LoVo (cell line): ENCODE measurements around the gene ZDHHC20.

Experiments used
- DNase-seq: peaks from one replicate; pipeline ENCODE4 v3.0.0-alpha.2; 2016; ENCODE audit warnings: low spot score

Gene ZDHHC20, protein sequence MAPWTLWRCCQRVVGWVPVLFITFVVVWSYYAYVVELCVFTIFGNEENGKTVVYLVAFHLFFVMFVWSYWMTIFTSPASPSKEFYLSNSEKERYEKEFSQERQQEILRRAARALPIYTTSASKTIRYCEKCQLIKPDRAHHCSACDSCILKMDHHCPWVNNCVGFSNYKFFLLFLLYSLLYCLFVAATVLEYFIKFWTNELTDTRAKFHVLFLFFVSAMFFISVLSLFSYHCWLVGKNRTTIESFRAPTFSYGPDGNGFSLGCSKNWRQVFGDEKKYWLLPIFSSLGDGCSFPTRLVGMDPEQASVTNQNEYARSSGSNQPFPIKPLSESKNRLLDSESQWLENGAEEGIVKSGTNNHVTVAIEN

DNA sequence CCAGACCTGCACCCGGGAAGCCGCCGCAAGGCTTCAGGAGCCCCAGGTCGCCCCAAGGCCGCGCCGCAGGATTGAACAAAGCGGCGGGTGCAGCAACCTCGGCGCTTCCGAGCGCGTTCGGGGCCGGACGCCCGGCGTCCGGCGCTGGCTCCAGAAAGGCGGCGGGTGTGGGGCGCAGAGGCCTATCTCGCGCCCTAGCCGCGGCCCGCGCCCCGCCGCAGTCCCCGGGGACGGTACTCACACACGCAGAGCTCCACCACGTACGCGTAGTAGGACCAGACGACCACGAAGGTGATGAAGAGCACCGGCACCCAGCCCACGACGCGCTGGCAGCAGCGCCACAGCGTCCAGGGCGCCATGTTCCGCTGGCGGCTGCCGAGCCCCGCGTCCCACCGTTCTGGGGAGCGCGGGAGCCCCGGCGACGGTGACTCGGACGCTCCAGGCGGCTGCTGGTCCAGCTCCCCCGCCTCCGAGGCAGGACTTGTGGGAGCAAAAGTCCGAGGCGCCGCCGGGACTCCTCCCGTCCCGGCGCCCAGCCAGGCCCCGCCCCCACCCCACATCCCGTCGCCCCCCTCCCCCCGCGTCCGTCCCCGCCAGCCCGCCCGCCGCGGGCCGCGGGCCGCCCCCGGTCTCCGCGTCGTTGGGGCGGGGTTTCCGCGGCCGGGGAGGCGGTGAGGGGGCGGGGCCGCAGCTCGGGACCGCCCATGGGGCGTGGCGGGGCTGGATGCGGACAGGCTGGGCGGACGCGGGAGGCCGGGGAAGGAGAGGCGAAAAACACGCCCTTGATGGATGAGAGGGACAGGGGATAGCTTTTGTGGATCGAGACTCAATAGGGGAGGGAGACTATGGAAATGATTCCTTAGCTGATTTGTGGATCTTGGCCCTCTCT is at the start of gene ZDHHC20:
Gene ZDHHC20 (minus strand): TSS at position 491 of the 889 bp plus-strand sequence. CDS start 132 bp downstream, at position 359.
- peak; percentile 87 for DNase-seq

DNA sequence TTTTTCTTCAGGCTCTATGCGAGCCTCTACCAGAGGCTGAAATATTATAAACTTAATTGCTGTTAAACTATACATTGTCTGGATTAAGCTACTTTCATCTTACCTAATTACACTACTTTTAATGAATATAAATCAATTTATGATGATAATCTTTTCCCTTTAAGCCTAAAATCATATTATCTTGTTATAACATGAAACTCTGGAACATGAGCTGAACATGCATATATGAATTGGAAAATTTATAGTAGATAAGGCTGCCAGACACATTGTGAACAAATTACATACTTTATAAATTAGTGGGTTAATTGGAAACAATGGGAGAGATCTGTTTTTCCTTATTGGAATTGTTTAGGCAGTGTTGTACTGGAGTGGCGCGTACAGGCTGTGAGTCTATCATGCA is 45.3 kb upstream of the ZDHHC20 start:
- no peak for DNase-seq

DNA sequence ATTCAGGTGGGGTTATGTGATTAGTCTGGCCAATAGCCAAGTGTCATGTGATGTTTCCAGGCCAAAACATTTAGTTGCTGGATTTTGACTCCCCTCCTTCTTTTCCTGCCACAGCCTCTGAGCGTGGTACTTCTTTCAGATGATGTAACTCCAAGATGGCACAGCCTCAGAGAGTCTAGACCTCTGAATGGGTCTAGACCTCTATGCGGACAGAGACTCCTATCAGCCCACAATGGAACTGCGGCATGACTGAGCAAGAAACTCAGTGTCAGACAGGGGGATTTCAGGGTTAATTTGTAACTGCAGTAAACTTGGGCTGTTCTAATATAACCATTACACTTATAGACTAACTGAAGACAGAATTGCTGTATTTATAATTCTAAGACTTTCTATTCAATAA is 42.6 kb upstream of the ZDHHC20 start:
- DNase-seq = no peak

DNA sequence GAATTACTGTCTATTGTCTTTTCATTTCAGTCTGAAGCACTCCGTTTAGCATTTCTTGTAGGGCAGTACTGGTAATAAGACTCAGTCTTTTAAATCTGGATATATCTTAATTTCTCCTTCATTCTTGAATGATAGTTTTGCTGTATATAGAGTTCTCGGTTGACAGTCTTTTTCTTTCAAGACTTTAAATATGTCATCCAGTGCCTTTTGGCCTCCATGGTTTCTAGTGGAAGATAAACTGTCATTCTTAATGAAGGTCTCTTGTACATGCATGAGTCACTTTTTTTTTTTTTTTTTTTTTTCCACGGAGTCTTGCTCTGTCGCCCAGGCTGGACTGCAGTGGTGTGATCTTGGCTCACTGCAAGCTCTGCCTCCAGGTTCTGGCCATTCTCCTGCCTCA is 27.2 kb upstream of the ZDHHC20 start:
- no peak for DNase-seq

DNA sequence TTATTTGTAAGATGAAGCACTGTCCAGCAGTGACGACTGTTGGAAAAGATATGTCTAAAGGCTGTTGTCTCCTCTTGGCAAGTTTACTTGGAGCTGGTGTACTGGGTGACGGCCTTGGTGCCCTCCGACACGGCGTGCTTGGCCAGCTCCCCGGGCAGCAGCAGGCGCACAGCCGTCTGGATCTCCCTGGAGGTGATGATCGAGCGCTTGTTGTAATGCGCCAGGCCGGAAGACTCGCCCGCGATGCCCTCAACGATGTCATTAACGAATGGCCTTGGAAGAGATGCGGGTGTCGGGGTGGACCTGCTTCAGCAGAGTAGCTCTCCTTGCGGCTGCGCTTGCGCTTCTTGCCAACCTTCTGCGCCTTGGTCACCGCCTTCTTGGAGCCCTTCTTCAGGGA is 24.6 kb upstream of the ZDHHC20 start:
- DNase-seq = no peak

DNA sequence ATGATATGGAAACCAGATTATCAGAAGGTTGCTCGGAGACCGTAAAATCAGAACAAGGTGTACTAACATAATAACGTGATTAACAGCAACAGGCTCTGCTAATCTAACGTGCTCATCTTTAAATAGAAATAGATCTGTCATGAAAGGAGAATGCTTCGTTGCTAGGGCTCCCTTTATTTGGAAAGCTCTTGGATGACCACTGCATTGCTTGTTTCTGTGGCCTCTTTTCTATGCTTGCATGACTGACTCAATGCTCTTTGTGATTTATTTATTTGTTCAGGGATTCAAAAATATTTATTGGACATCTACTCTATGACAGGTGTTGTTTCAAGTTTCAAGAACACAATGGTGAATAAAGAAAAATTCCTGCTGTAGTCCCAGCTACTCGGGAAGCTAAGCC is 22.3 kb upstream of the ZDHHC20 start:
- DNase-seq = no peak

DNA sequence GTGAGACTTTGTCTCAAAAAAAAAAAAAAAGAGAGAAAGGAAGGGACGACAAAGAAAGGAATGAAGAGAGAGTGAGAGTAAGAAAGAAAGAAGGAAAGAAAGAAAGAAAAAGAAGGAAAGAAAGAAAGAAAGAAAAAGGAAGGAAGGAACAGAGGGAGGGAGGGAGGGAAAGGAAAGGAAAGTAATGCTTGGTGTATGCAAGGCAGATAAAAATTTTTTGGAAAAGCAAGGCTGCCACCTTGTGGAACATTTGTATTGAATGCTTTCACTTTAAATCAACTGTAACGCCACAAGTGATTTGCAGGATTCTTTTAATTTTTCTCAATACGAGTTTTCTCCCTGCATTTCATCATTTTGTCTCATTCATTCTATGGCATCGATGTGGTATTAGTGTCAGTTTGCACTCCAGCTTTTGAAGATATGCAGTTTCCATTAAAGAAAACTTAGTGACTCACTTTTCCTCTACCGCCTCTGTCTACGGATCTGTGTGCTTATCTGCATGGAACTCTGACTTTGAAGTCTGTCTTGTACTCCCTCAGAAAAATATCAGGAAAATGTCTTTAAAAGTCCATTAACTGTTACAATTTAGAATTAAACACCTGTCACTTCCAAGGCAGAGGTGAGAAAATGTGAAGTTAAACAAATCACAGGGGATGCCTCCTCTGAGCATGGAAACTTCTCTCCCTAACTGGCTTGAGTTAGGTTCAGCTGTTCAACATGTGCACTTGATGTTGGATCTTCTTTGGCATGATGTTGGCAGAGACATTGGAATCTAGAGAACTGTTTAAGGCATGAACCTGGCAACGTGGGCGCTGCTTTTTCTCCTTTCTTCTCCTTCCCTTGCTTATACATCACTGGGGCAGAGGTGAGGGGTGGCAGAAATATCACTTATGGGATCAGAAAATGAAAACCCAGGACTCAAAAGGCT is 20.0 kb upstream of the ZDHHC20 start:
- DNase-seq = peak; percentile 71

DNA sequence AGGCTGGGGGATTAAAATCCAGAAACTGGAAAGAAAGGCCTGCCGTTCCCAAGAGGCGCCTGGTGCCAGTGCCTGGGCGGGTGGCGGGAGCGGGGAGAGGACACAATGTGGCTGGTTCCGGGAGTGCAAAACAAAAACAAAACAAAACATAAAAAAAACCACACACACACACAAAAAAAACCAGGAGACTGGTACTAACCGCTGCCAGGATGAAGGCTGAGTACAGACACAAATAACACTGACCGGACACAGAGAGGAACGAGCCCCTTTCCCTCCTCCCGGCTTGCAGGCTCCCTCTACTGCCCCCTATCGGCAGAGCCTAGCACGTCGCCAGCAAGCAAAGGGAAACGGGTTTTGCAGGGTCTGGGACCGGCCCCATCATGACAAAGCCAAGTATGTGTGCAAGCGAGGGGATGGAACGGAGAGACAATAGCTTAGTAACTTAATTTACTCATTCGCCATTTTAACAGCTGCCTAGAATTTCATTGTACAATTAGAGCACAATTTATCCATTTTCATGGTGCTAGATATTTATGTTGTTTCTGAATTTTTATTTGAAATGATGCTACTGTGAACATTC is 17.9 kb upstream of the ZDHHC20 start:
- peak; percentile 85 for DNase-seq

DNA sequence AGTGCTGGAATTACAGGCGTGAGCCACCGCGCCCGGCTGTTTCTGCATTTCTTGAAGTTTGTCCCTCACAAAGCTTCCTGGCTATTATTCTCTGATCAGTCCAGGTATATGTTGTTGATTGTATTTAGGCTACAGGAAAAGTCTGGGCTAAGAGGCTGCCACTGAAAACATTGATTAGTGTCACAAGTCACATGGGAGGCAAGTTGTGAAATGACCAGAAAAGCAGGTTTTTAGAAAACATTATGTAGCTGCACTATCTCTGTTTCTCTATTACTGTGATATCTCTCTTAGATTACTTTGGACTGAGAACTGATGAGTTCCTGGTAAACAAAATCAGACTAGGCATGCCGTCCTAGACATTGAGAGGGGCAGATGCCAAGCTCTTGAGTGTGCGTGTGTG is 16.0 kb upstream of the ZDHHC20 start:
- DNase-seq = no peak

DNA sequence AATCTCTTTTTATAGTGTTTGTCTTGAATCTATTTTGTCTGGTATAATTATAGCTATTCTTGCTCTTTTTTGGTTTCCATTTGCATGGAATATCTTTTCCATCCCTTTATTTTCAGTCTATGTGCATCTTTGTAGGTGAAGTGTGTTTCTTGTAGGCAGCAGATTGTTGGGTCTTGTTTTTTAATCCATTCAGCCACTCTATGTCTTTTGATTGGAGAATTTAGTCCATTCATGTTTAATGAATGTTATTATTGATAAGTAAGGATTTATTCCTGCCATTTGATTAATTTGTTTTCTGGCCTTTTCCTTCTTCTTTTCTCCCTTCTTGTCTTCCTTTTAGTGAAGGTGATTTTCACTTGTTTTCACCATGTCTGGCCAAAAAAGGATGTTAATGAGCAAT is 11.7 kb upstream of the ZDHHC20 start:
- DNase-seq = no peak

DNA sequence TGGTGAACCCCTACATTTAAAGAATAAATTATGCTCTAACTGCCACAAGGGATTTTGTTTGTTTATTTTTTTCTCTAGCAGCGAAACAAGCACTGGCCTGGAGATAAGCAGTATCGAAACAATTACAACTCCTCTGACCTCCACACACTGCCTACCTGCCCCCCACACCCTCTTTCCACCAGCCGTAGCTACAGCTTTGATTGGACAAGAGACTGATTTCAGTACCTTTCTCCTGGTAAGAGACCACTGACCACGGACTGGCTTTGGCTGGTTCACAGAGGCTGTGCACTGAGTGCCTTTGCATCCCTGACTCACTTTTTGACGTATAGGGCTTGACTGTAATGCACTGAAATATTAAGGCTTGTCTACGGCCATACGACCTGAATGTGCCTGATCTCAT is 7.4 kb upstream of the ZDHHC20 start:
- no peak for DNase-seq

DNA sequence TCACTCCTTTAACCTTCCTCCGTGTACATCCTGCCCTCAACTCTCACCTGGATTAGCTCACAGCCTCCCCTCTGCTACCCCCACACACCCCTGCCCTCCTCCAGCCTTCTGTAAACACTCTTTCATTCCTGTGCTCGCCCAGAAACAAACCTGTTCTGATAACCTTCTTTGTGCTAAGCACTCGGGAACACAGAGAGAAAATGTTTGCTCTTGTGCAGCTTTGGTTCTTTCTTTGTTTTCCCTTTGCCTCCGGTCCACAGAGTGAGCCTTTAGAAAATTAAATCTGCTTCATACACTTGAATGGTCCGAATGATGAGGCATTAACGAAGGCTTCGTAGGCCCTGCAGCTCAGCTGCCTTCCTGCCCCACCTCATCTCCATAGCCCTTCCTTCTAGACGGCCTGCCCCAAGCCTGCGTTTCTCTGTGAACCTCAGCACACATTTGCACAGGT is 6.6 kb upstream of the ZDHHC20 start:
- no peak for DNase-seq

DNA sequence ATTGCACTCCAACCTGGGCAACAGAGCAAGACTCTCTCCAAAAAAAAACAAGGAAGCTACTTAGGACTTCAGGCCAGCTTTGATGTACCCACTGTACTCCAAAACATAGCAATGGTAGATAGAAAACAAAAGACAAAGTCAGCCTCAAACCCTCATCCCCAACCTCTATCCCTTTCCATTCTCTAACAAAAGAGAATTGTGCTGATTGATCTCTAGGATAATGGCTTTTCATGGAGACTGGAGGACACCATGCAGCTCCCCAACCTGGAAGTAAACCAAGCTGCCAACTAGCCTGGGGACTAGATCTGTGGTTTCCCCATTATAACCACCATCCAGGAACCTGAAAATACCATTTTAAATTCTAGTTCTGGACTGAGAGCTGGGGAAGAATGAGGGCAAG is 4.3 kb upstream of the ZDHHC20 start:
- DNase-seq = no peak

DNA sequence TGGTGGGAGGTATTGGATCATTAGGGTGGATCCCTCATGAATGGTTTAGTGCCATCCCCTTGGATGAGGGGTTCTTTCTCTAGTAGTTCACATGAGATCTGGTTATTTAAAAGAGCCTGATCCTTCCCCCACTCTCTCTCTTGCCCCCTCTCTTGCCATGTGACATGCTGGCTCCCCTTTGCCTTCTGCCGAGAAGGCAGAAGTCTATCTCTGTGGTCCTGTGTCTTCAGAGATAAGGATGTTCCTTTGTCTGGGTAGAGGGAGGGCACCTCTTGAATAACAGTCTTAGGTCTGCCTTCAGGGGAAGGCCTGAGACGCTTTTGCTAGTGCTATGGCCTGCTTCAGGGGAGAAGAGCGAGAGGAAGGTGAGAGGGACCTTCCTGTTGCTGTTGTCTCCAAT is 2.0 kb upstream of the ZDHHC20 start:
- no peak for DNase-seq

DNA sequence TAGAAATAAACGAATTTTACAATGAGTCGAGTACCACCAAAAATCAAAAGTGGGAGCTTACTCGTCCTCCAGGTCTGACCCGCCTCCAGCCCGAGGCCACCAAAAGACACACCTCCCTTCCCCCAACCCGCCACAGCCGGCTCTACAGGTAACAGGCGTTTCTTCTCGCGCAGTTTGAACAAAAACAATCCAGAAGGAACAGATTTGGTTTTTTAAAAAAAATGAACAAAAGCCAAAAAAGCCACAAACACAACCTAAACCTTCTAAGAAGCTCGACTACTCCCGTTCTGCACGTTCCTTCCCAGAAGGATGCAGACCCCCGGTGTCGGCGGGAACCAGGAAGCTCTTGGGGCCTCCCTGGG is 671 bp downstream of the ZDHHC20 start:
- peak; percentile 46 for DNase-seq

DNA sequence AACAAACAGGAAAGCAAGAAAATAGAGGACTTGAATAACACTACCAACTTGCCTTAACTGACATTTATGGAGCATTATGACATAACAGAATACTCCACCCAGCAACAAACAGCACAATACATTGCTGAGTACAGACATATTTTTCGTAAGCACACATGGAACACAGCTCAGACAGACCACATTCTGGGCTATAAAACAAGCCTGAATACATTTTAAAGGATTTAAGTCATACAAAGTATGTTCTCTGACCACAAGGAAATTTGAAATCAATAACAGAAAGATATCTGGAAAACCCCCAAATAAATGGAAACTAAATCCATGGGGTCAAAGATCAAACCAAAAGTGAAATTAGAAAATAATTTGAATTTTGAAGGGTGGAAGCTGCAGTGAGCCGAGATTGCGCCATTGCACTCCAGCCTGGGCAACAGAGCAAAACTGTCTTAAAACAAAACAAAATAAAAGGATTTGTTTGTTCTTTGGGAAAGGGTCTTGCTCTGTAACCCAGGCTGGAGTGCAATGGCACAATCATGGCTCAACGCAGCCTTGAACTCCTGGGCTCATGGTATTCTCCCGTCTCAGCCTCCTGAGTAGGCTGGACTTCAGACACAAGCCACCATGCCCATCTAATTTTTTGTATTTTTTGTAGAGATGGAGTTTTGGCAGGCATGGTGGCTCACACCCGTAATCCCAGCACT is 5.6 kb downstream of the ZDHHC20 start:
- no peak for DNase-seq

DNA sequence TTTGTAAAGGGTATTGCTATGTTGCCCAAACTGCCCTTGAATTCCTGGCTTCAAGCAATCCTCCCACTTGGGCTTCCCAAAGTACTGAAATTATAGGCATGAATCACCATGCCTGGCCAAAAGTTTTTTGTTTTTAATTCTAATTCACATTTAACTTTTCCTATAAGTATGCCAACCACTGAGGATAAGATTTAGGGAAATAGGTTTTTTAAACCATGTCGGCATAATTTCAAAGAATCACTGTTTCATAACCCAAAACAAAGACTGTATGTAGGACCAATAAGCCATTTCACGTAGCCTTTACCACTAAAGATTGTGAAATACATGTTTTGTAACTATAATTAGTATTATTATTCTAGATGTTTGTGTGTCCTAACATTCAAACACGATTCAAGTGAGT is 8.2 kb downstream of the ZDHHC20 start:
- no peak for DNase-seq

DNA sequence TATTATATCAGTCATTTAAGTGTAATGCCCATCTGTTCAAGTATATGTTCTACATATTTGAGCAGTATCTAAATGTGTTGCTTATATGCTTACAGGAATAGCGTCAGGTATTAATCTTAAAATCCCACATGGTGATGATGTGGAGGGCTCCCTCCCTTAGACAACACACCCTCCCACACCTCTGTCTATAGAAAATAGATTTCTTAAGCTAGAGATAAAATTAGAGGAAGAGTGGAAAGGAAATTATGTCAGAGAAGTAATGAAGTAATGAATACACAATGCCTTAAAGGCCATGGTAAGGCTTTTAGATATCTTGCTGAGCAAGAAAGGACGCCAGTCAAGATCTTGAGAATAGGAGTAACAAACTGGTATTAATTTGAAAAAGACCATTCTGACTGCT is 12.4 kb downstream of the ZDHHC20 start:
- no peak for DNase-seq

DNA sequence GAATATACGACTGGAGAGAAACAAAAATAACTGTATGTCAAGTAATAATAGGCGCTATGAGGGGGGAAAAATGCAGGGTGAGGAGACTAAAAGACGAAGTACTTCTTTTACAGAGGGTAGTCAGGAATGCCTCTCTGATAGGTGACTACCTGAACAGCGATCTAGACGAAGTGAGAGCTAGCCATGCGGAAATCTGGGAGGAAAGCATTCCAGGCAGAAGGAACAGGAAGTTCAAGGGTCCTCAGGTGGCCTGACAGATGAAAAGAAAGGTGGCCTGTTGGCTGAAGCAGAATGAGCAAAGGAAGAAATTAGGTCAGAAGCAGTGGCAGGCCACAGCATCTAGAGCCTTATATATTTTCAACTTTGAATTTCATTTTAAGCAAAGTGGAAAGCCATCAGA is 13.3 kb downstream of the ZDHHC20 start:
- no peak for DNase-seq

DNA sequence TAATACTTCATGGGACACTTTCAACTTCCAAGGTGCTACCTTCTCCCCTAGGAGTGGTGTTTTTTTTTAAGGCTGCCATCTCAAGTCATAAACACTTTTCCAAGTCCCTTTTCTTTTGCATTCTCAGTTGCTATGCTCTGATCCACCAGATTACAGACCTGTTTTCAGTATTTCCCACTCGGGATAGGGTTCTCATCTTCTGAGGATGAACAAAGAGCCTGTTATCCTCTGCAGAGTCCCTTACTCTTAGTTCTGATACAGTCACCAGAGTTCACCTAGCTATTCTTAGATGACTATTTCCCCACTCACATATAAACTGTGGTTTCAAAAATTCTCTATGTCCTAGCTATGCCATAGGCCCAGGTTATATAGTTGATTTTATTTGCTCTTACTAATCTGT is 15.9 kb downstream of the ZDHHC20 start:
- no peak for DNase-seq

DNA sequence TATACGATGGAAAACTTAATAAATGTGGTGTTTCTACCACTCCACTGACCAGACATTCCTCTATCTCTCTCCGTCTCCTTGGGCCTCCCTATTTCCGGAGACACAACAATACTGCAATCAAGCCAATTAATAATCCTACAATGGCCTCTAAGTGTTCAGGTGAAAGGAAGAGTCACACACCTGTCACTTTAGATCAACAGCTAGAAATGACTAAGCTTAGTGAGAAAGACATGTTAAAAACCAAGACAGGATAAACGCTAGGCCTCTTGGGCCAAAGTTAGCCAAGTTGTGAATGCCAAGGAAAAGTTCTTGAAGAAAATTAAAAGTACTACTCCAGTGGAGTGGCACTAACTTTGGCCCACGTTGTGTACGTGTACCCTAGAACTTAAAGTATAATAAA is 22.5 kb downstream of the ZDHHC20 start:
- no peak for DNase-seq
